Measurements from ENCODE around the gene RSPRY1. TPM values are rescaled to one million over a fixed set of nuclear protein-coding genes. Genes with fewer than 3 reads are reported as not detected.

RSPRY1 gene
- total RNA-seq, 2 donors from 2014 or later: 17.0 to 17.2 TPM

DNA sequence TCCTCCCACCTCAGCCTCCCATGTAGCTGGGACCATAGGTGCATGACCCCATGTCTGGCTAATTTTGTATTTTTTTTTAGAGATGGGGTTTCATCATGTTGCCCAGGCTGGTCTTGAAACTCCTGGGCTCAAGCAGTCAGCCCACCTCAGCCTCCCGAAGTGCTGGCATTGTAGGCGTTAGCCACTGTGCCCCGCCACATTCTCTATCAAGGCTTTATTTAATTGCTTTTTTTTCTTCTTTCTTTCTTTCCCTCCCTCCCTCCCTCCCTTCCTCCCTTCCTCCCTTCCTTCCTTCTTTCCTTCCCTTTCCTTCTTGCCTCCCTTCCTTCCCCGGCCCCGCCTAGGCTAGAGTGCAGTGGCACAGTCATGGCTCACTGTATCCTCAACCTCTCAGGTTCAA is 23.7 kb downstream of the RSPRY1 start:
- DNase-seq (ENCODE audit: low spot score): no peak
- TF ChIP-seq, protein P1, sequence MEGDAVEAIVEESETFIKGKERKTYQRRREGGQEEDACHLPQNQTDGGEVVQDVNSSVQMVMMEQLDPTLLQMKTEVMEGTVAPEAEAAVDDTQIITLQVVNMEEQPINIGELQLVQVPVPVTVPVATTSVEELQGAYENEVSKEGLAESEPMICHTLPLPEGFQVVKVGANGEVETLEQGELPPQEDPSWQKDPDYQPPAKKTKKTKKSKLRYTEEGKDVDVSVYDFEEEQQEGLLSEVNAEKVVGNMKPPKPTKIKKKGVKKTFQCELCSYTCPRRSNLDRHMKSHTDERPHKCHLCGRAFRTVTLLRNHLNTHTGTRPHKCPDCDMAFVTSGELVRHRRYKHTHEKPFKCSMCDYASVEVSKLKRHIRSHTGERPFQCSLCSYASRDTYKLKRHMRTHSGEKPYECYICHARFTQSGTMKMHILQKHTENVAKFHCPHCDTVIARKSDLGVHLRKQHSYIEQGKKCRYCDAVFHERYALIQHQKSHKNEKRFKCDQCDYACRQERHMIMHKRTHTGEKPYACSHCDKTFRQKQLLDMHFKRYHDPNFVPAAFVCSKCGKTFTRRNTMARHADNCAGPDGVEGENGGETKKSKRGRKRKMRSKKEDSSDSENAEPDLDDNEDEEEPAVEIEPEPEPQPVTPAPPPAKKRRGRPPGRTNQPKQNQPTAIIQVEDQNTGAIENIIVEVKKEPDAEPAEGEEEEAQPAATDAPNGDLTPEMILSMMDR (IDR thresholded peaks at IDR 0.05): no peak
- Histone ChIP-seq H3K27me3 (no peaks in the 10 kb centered on the region), H3K9me3 (no peaks in the 10 kb centered on the region), H3K36me3 (peaks cover 86% of the 10 kb centered on the region), H3K27ac (no peak overlapping the region), H3K4me3 (no peak overlapping the region), H3K4me1 (no peaks in the 10 kb centered on the region)

GRCh38 chr16:57213462-57213861 is 27.3 kb downstream of the RSPRY1 start:
- TF ChIP-seq, protein P1 (IDR thresholded peaks at IDR 0.05): no peak
- no peak for DNase-seq (ENCODE audit: low spot score)
- Histone ChIP-seq H3K27ac (no peak overlapping the region), H3K4me3 (no peak overlapping the region), H3K4me1 (no peaks in the 10 kb centered on the region), H3K36me3 (peaks cover 94% of the 10 kb centered on the region), H3K9me3 (peaks cover 0 to 33% of the 10 kb centered on the region in 2 donors), H3K27me3 (no peaks in the 10 kb centered on the region)

GRCh38 chr16:57216968-57217367 is 30.8 kb downstream of the RSPRY1 start:
- DNase-seq (ENCODE audit: low spot score): no peak
- H3K27ac ChIP-seq: no peak overlapping the region
- H3K9me3 ChIP-seq: peaks cover 0 to 42% of the 10 kb centered on the region in 2 donors
- TF ChIP-seq, protein P1 (IDR thresholded peaks at IDR 0.05): no peak
- no peaks in the 10 kb centered on the region for H3K27me3 ChIP-seq
- H3K4me3 ChIP-seq: no peak overlapping the region
- H3K36me3 ChIP-seq: peaks cover 95% of the 10 kb centered on the region
- H3K4me1 ChIP-seq: no peaks in the 10 kb centered on the region

DNA sequence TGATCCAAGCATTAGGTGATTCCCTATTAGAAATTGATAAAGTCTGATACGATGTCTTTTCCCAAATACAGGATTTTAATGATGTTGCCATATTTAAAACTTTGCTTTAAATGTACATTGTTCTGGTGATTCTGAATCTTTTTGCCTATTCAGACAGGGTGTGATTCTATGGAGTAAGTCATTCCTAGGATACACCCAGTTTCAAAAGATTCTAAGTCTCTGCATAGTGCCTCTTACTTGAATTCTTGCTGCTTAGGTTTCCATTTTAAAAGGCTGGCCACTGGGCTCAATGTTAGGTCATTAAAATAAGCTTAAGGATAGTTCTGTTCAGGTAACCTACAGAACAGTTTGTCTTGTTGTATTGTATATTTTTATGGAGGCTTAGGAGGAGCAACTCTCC is 36.9 kb downstream of the RSPRY1 start:
- no peak overlapping the region for H3K27ac ChIP-seq

DNA sequence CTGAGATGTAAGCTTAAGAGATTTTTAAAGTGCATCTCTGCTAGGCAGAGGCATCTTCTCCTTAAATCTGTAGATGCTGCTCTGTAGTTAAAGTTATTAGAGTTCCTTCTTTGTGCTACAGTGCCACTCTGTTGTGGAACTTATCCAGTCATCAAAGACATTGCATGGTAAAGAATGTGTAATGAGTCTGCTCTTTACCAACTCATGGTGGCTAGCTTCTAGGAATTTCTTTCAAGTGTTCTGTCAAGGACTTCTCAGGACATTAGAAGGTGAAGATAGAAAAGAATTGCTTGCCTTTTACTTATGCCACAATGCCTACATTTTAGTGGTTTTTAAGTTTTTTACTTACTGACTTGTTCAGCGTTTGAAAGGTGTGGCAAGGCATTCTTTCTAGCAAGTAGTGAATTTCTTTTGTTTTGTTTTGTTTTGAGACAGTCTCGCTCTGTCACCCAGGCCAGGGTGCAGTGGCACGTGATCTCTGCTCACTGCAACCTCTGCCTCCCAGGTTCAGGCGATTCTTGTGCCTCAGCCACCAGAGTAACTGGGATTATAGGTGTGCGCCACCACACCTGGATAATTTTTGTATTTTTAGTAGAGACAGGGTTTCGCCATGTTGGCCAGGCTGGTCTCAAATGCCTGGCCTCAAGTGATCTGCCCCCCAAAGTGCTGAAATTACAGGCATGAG is 38.7 kb downstream of the RSPRY1 start:
- Histone ChIP-seq H3K4me3 (no peak overlapping the region), H3K27me3 (no peaks in the 10 kb centered on the region), H3K36me3 (peaks cover 80% of the 10 kb centered on the region), H3K4me1 (no peaks in the 10 kb centered on the region), H3K27ac (no peak overlapping the region), H3K9me3 (peaks cover 0 to 2% of the 10 kb centered on the region in 2 donors)
- DNase-seq (ENCODE audit: low spot score): no peak
- TF ChIP-seq, protein P1 (IDR thresholded peaks at IDR 0.05): no peak

More for the DNA sequence above, 36.9 kb downstream of the RSPRY1 start:
- H3K4me3 ChIP-seq: no peak overlapping the region
- TF ChIP-seq, protein P1 (IDR thresholded peaks at IDR 0.05): no peak
- peaks cover 0 to 13% of the 10 kb centered on the region in 2 donors for H3K9me3 ChIP-seq
- no peaks in the 10 kb centered on the region for H3K4me1 ChIP-seq
- H3K27me3 ChIP-seq: no peaks in the 10 kb centered on the region
- H3K36me3 ChIP-seq: peaks cover 84% of the 10 kb centered on the region
- DNase-seq (ENCODE audit: low spot score): no peak

GRCh38 chr16:57225978-57226377 is 39.8 kb downstream of the RSPRY1 start:
- no peak overlapping the region for H3K27ac ChIP-seq
- H3K4me1 ChIP-seq: no peaks in the 10 kb centered on the region
- TF ChIP-seq, protein P1 (IDR thresholded peaks at IDR 0.05): no peak
- no peaks in the 10 kb centered on the region for H3K9me3 ChIP-seq
- peaks cover 82% of the 10 kb centered on the region for H3K36me3 ChIP-seq
- no peaks in the 10 kb centered on the region for H3K27me3 ChIP-seq
- DNase-seq (ENCODE audit: low spot score): no peak
- H3K4me3 ChIP-seq: no peak overlapping the region

All from right atrium auricular region (tissue), 2 donors.